Skeletal muscle tissue (tissue), 5 donors: ENCODE results near the gene PRUNE1. TPM values are rescaled to one million over a fixed set of nuclear protein-coding genes. Genes with fewer than 3 reads are reported as not detected.

Source experiments
- H3K27ac ChIP-seq: one replicate; pipeline ENCODE4 v1.7.0; 2013; ENCODE audit warnings: mild to moderate bottlenecking, low read depth, low read length, inconsistent platforms
- H3K27me3 ChIP-seq, 3 donors: one replicate each; pipeline ENCODE4 v1.7.0; 2013; ENCODE audit warnings: low read length in 3 of 3; ENCODE audit not compliant: control insufficient read depth in 3 of 3, insufficient read depth in 3 of 3
- H3K36me3 ChIP-seq, 3 donors: one replicate each; pipeline ENCODE4 v1.7.0; 2013; ENCODE audit warnings: low read length in 3 of 3; ENCODE audit not compliant: control insufficient read depth in 3 of 3, insufficient read depth in 3 of 3
- H3K4me1 ChIP-seq, 3 donors: one replicate each; pipeline ENCODE4 v1.7.0; 2013; ENCODE audit warnings: low read length in 3 of 3, mild to moderate bottlenecking in 3 of 3; ENCODE audit not compliant: control insufficient read depth in 3 of 3, insufficient read depth in 3 of 3
- H3K4me3 ChIP-seq, 3 donors: one replicate each; pipeline ENCODE4 v1.7.0; 2013; ENCODE audit warnings: low read length in 3 of 3
- H3K9ac ChIP-seq, 3 donors: one replicate each; pipeline ENCODE4 v1.7.0; 2013; ENCODE audit warnings: low read length in 3 of 3, mild to moderate bottlenecking in 3 of 3, moderate library complexity in 2 of 3, low read depth in 1 of 3
- H3K9me3 ChIP-seq, 3 donors: one replicate each; pipeline ENCODE4 v1.7.0; 2013; ENCODE audit warnings: low read length in 3 of 3; ENCODE audit not compliant: control insufficient read depth in 3 of 3
- small RNA-seq: library from RNA; depleted of rRNA; stranded (forward); fragments of <200 nt; gene quantifications from one replicate; pipeline ENCODE3, GENCODE V24; 2014
- total RNA-seq: library from RNA; depleted of rRNA; stranded (reverse); fragments of >200 nt; gene quantifications from one replicate; pipeline ENCODE4 v1.2.3, GENCODE V29; 2014
- donor health status: Osteomylitis.

The PRUNE1 gene
- total RNA-seq, 1 donor from 2014 or later = 9.9 TPM

DNA sequence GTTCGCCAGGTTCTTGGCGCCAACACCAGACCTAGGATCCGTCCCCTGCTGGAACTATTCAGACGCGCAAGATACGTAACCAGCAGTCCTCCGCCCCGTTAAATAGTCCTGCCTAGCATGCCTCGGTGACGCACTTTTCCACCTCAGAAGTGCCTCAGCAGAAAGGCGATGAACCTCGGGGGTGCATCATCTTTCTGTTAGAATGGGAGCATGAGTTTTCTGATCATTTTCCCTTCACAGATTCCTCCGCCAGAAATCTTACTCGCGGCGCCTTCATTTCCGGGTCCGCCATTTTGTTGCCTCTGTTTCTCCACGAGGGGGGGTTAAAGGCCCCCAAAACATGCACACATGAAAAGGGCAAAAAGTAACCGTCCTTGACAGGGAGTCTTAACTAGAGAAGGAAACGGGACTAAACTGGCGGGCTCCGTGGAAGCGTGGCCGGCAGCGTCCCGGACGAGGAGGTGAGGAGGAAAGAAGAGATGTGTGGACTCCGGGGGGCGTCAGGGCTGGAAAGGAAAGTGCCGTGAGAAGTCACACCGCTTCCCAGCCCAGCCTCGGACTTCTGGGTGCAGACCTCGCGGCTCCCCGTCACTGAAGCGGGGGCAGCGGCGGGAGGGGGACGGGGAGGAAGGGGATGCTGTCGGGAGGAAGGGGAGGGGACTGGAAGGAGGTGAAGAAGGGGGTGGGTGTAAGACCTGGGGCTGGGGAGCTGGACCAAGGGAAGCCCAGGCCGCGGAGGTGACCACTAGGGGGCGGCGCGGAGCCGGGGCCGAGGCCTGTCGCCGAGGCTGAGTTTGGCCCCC, 62.4 kb downstream of the PRUNE1 start, which contains the start of gene GABPB2:
TSS of gene GABPB2 (plus strand) at position 288 of the 803 bp plus-strand sequence. CDS start 17,429 bp downstream, outside the sequence.
- Histone ChIP-seq H3K4me1 (peaks cover 4 to 16% (median 10%) of the 10 kb centered on the region in 3 donors), H3K9ac (peak within 1 kb of the TSS; percentile 87 to 98 (median 97)), H3K4me3 (peak within 1 kb of the TSS; percentile 96 to 97 (median 96)), H3K27ac (peak within 1 kb of the TSS; percentile 95), H3K9me3 (no peaks in the 10 kb centered on the region), H3K36me3 (peaks cover 0 to 4% (median 4%) of the 10 kb centered on the region in 3 donors), H3K27me3 (no peaks in the 10 kb centered on the region)

DNA sequence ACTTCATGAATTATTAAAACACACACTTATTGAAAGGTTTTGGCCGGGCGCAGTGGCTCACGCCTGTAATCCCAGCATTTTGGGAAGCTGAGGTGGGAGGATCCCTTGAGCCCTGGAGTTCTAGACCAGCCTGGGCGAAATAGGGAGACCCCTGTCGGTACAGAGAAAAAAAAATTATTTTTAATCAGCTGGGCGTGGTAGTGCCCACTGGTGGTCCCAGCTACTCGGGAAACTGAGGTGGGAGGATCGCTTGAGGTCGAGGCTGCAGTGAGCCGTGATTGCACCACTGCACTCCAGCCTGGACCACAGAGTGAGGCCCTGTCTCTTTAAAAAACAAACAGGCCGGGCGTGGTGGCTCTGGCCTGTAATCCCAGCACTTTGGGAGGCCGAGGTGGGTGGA, 64.0 kb downstream of the PRUNE1 start:
- no peaks in the 10 kb centered on the region for H3K9me3 ChIP-seq
- H3K36me3 ChIP-seq = peaks cover 0 to 4% (median 4%) of the 10 kb centered on the region in 3 donors
- H3K4me1 ChIP-seq = peaks cover 4 to 16% (median 10%) of the 10 kb centered on the region in 3 donors
- no peak overlapping the region for H3K4me3 ChIP-seq
- peak overlapping the region; percentile 95 for H3K27ac ChIP-seq
- H3K27me3 ChIP-seq = no peaks in the 10 kb centered on the region
- H3K9ac ChIP-seq = no peak overlapping the region

Small RNA genes lying within 50 kb of the gene (small RNA-seq; reads per million reads assigned to genes)
- not detected for gene RNU6-884P

Other genes starting within 250 kb of the PRUNE1 start
- 29.2 TPM for gene CTSS, start 242.7 kb upstream of the PRUNE1 start, total RNA-seq
- gene CTSK, start 200.2 kb upstream of the PRUNE1 start, total RNA-seq = 55.3 TPM
- gene ARNT, start 131.8 kb upstream of the PRUNE1 start, total RNA-seq = 31.8 TPM
- not detected for gene CTXND2, start 121.3 kb upstream of the PRUNE1 start, total RNA-seq
- gene SETDB1, start 82.1 kb upstream of the PRUNE1 start, total RNA-seq = 47.5 TPM
- 44.4 TPM for gene CERS2, start 33.6 kb upstream of the PRUNE1 start, total RNA-seq
- gene ANXA9, start 26.2 kb upstream of the PRUNE1 start, total RNA-seq = not detected
- 16.2 TPM for gene MINDY1, start 1.5 kb upstream of the PRUNE1 start, total RNA-seq
- 0.52 TPM for gene BNIPL, start 28.1 kb downstream of the PRUNE1 start, total RNA-seq
- 1.6 TPM for gene C1orf56, start 39.3 kb downstream of the PRUNE1 start, total RNA-seq
- gene CDC42SE1, start 51.2 kb downstream of the PRUNE1 start, total RNA-seq = 27.1 TPM
- 2.1 TPM for gene MLLT11, start 51.9 kb downstream of the PRUNE1 start, total RNA-seq
- 7.8 TPM for gene GABPB2, start 62.3 kb downstream of the PRUNE1 start, total RNA-seq
- gene SEMA6C, start 138.2 kb downstream of the PRUNE1 start, total RNA-seq = 15.7 TPM
- gene TNFAIP8L2, start 148.2 kb downstream of the PRUNE1 start, total RNA-seq = 4.2 TPM
- 9.9 TPM for gene LYSMD1, start 157.5 kb downstream of the PRUNE1 start, total RNA-seq
- gene SCNM1, start 157.7 kb downstream of the PRUNE1 start, total RNA-seq = 24.5 TPM
- 50.6 TPM for gene TMOD4, start 167.5 kb downstream of the PRUNE1 start, total RNA-seq
- gene VPS72, start 181.7 kb downstream of the PRUNE1 start, total RNA-seq = 35.0 TPM
- 51.7 TPM for gene PIP5K1A, start 190.1 kb downstream of the PRUNE1 start, total RNA-seq
- gene PSMD4, start 246.3 kb downstream of the PRUNE1 start, total RNA-seq = 145 TPM